COLO829 (cell line): ENCODE results near the gene MED15.
A peak's percentile ranks its signal among the peaks of the same experiment; 100 is the strongest.
"Not testable (repeated sequence)": the region's sequence is repeated elsewhere in the genome, so short reads cannot be mapped to it uniquely, and the experiment has no call there.

Experiments
- DNase-seq: peaks from one replicate; pipeline ENCODE4 v3.0.0; 2012; ENCODE audit warnings: low spot score

Gene MED15

DNA sequence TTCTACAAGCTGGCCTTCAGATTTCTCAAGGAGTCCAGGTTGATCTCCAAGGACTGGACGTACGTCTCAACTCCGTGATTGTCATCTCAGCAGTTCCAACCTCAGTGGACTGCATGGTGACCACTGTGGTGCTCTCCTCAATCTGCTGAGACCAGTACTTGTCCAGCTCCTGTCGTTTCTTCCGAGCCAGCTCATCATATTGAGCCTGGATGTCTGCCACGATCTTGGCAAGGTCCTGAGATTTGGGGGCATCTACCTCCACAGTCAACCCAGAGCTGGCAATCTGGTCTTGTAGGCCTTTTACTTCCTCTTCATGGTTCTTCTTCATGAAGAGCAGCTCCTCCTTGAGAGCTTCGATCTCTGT lies 24.3 kb upstream of the MED15 start:
- DNase-seq: not testable (repeated sequence)

DNA sequence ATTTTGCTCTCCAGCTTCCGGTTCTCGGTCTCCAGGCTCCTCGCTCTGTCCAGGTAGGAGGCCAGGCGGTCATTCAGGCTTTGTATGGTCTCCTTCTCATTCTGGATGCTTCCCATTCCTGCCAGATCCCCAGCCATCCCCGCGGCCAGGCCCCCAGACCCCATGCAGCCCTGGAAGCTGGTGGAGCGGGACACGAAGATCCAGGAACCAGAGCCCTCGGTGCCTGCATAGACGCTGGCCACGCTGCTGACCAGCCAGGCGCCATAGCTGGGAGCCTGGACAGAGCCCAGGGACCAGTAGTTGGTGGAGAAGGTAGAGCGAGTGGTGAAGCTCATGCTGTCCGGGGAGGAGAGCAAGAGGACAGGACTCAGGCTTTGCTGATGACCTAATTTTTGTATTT lies 23.6 kb upstream of the MED15 start:
- no peak for DNase-seq

DNA sequence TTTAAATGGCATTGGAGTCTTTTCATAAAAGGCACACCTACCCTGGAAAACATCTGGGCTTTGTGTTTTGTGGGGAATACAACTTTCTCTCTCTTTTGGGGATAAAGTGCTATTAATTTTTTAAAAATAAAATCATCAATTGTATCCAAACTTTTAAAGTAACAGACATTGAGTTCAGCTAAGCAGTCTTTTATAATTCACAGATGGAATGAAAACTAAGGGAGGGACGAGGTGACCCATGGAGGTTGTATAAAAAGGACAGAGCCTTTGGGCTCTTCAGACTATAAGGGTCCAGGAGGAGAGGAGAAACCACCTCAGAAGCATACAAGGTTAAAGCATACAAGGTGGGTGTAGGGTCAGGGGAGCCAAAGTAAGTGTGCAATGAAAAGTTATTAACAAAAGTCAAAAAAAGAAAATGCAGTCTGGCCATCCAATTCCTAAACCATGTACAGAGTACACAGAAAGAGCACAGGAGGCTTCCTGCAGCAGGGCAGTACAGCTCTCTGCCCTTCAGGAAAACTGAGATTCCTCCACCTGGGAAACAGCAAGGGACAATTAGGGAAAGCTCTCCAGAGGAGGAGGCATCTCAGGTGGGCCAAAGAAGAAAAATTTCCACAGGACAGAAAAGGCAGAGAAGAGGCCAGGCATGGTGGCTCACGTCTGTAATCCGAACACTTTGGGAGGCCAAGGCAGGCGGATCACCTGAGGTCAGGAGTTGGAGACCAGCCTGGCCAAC lies 22.3 kb upstream of the MED15 start:
- no peak for DNase-seq

DNA sequence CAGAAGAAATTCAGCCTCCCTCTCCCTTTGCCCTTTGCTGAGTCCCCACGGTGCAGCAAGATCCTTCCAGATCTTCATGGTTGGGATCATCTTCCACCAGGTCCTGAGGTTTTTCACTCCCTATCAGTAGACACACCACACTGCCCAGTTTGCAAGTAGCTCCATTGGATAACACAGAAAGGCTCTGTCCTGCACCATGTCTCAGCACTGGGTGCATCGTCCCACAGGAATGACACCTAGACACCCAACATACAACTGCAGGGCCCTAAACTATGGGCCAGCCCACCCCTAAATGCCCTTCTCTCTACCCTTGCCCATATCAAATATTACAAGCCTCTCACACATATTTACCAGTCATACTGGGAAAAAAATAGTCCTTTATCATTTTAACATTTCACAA lies 21.2 kb upstream of the MED15 start:
- DNase-seq: no peak

DNA sequence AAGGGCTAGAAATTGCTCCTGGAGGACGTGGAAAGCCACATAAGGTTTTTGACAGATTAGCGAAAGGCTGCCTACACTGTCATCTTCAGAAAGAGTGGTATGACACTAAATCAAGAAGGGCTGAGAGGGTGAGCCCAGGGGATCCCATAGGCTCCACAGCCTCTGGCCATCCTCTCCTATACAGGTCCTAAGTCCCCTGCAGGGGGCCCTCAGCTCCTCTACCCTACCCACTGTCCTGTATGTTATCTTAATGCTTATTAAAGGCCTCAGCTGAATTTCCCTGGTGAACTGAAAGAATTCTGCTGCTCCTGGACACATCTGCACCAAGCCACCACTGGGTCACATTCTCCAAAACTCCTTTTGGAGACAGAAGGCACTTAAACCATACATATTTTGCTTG lies 19.7 kb upstream of the MED15 start:
- DNase-seq: no peak

DNA sequence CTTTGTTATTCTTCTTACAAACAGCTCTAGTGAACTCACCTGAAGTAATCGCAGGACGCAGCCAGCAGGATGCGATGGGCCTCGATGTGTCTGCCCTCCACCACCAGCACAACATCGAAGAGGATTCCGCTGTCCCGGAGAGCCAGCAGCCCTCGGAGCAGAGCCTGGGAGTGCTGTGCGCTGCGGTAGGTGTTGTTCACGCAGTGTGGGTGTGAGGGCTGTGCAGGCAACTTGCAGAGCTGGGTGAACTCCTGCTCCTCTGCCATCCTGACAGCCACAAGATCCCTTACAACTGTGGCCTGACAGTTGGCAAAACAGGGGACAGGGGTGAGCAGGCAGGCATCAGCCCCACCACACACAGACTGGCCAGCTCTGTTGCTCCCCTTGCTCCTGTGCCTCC lies 18.5 kb upstream of the MED15 start:
- DNase-seq: no peak

DNA sequence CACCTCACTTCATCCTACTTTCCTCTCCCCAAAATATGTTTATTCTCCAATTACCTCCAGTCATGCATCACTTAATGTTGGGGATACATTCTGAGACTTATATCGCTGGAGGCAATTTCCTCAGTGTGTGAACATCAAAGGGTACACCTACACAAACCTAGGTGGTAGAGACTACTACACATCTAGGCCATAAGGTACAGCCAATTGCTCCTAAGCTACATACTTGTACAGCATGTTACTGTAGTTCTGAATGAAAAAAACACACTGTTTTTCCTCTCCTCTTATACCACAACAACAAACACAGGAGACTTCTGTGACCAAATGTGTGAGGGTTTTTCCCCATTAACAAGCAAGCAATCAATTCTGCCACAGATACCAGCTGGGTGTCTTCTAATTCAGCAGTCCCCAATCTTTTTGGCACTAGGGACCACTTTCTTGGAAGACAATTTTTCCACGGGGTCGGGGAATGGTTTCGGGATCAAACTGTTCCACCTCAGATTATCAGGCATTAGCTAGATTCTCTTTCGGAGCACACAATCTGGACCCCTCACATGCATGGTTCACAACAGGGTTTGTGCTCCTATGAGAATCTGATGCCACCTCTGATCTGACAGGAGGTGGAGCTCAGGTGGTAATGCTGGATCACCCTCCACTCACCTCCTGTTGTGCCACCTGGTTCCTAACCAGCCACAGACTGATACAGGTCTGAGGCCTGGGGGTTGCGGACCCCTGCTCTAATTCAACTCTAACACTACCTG lies 17.0 kb upstream of the MED15 start:
- DNase-seq: no peak

DNA sequence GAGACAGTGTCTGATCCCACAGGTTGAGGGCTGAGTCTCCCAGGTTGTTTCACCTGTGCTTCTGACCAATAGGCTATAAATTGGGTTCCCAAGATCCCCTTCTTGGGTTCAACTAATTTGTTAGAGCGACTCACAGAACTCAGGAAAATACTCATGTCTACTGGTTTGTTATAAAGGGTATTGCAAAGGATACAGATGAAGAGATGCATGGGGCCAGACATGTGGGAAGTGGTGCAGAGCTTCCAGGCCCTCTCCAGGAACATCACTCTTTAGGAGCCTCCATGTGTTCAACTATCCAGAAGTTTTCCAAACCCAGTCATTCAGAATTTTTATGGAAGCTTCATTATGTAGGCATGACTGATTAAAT lies 16.5 kb upstream of the MED15 start:
- no peak for DNase-seq

DNA sequence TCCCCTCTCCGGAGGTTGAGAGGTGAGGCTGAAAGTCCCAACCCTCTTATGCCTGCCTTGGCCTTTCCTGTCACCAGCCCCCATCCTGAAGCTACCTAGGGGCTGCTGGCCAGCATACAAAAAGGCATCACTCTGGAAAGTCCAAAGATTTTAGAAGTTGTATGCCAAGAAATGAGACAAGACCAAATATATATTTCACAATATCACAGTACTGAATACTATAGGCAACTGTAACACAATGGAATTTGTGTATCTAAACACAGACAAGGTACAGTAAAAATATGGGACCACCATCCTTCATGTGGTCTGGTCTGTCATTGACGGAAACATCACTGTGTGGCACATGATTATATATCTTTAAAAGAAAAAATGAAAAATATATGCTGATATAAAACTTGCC lies 16.1 kb upstream of the MED15 start:
- no peak for DNase-seq

DNA sequence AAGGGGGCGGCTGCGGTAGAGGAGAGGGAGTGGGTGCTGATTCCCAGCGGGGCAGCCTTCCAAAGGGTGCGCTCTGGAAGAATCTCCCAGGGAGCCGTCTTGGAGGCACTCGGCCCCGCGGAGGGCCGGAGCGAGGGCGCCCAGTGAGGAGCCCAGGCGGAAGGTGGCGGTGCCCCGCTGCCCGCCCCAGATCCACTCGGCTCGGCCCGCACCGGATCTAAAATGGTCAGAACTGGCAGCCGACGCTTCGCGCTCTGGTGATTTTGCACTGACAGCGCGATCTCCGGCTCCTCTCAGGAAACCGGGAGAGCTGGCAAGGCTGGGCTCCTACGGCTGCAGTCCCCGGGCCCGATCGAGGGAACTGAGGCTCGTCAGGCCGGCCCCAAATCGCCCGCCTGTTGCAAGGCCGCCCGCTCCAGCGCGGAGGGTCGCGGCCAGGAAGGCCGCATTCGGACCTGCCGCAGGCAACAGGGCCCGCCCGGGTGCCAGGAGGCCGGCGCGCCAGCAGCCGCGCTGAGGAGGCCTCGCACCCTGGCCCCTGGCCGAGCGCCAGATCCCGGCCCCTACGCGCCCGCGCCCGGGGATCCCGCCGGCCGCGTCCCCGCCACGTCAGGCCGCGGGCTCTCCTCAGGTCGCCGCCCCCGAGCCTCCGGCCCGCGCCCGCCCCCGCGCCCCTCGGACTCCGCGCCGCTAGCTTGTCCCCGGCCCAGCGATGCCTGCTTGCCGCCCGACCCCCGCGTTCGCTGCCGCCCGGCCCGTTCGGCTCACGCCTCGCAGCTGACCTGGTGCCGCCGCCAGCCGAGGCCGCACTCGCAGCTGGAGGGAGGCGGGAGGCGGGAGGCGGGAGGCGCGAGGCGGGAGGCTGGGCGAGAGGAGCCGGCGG lies 12.2 kb upstream of the MED15 start, which contains the start of gene KLHL22:
Gene KLHL22, minus strand, starts transcription at position 818 of the 883 bp plus-strand sequence. CDS start 6,584 bp downstream, outside the sequence.
- no peak for DNase-seq

DNA sequence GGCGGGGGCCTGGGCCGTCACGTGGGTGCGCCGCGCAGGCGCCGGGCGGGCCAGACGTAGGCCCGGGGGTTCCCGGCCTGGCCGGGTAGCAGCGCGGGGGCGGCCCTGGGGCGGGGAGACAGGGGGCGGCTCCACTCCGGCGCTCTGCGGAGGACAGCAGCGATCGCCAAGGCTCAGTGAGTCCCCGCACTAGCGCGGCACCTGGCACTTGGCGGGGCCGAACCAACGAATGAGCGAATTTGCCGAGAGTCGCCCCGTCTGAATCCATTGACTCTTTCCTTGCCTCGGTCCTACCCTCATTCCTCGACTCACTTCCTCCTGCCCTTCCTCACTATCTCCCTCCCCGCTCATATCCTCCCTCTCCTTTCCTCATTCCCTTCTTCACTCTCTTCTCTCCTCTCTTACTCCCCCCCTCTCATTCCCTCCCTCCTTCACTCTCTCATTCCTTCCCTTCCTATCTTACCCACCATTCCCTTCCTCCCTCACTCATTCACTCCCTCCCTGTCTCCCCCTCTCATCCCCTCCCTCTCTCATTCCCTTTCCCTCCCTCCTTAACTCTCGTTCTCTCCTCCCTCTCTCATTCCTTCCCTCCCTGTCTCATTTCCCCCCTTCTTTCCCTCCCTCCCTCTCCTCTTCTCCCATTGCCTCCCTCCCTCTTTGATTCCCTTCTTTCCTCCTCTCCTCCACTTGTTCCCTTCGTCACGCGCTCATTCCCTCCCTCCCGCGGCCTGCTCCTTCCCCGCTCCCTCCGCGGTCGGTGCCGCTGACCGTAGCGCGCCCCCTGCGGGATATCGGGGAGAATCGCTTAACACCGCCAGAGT lies 11.3 kb upstream of the MED15 start:
- peak; percentile 95 for DNase-seq

DNA sequence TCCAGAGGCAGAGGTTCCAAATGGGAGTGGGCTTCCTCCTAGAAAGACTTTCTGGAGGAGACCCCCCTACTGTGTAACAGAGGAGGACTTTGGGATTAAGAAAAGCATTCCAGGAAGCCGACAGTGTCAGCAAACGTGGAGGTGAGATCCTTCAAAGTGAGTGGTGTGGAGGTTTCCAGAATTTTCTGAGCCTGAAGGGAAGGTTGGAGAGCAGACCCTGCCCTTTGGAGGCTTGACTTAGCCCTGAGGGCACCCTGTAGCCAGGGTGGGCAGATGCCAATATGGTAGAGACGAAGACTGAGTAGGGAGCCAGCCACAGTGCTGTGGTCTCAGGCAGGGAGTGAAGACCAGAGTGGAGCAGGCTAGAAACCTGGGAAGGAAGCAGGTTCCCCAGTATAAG lies 10.0 kb upstream of the MED15 start:
- no peak for DNase-seq

DNA sequence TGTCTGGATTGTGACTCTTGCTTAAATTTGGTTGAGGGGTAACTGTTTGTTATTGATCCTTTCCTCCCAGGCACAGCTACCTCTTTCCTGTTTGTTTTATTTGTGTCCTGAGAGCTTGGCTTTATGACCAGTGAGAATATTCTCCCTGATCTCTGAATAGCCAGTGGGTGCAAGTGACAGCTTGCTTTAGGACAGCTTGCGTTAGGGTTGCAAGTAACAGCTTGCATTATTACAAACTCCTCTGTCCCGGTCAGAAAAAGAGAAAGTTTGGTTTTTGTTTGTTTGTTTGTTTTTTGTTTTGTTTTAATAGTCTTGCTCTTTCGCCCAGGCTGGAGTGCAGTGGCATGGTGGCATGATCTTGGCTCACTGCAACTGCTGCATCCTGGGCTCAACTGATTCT lies 8.5 kb upstream of the MED15 start:
- DNase-seq: no peak

DNA sequence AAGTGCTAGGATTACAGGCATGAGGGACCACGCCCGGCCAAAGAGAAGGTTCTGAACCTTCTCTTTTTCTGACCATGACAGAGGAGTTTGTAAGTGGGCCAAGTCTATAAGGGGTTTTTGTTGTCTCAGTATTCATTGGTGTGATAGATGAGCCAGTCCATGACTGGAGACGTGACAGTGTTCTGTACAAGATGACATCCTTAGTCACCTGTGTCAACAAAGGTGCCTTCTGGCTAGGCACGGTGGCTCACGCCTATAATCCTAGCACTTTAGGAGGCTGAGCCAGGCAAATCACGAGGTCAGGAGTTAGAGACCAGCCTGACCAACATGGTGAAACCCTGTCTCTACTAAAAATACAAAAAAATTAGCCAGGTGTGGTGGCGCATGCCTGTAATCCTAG lies 7.6 kb upstream of the MED15 start:
- DNase-seq: no peak

DNA sequence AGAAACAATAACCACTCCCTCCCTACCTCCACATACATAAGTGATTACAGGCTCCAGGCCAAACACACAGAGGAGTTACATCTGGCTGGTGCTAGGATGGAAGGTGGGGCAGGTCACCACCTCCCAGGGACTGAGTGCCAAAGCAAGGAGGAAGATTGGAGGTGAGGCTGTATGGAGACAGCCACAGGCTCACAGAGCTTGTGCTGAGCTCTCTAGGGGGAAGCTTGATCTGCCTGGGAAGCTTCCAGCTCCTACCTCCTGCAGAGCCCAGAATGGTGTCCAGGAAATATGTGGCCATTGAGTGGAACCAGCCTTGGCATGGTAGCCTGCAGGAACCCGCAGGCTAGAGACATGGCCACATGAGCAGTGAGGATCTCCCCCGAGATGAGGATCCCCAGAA lies 3.6 kb upstream of the MED15 start:
- DNase-seq: no peak

DNA sequence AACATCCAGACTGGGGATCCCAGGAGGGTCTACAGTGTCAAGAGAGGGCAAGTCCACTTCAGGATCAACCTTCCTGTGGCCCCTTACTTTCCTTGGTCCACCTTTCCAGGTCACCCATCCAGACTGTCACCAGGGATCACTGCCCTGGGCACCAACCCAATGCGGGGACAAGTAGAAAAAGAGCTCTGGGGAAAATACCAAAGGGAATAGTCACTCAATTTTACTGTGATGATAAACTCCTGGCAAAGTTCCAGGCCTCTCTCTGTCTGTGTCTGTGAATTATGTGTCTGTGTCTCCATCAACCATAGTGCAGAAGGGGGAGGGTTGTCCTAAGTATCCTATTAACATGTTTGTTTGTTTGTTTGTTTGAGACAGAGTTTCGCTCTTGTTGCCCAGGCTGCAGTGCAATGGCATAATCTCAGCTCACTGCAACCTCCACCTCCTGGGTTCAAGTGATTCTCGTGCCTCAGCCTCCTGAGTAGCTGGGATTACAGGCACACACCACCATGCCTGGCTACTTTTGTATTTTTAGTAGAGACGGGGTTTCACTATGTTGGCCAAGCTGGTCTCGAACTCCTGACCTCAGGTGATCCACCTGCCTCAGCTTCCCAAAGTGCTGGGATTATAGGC lies 3.0 kb upstream of the MED15 start:
- DNase-seq: peak; percentile 70

DNA sequence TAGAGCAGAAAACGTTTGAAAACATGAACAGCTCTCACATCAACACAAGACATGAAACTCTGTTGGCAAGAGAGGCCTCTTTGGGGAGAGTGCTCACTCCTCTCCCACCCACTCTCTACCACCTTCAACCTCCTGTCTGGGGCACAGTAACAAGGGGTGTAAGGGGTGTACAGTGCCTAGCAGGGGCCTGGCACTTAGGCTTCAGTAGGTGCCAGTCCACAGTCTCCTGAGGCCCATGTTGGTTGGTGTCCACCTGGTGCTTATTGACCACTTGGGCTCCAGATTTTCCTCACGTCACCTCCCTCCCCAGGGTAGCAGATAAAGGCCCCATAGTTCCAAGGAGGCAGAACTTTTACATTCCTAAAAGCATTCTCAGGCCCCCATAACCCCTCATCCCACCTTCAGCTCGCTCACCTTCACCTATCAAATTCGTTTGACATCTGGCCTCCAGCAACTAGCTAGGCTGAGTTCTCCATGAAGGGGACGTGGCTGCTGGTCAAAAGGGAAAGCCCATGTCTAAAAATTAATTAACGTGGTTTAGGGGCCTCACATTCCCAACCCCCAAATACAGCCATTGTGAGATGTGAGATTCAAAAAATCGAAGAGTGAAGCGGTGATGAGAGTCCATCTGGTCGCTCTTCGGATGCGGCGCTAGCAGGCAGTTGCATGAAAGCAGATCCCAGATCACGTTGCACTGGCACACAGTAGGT lies 712 bp upstream of the MED15 start:
- no peak for DNase-seq

DNA sequence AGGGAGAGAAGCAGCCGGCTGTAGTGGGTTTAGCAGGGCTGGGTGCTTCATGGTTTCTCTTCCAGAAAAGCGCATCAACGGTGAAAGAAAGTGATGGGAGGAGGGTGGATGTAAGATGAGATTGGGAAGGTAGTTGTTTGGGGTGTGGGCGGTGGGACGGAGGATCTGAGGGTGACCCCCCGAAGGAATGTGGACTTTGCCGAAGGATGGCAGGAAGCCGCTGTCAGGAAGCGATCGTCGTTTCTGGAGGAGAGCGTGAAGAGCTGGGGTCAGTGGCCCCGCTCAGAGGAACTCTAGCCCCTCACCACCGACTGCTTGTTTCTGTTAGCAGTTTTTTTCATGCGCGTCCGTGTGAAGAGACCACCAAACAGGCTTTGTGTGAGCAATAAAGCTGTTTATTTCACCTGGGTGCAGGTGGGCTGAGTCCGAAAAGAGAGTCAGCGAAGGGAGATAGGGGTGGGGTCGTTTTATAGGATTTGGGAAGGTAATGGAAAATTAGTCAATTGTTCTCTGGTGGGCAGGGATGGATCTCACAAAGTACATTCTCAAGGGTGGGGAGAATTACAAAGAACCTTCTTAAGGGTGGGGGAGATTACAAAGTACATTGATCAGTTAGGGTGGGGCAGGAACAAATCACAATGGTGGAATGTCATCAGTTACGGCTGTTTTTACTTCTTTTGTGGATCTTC lies 801 bp downstream of the MED15 start:
- not testable (repeated sequence) for DNase-seq

DNA sequence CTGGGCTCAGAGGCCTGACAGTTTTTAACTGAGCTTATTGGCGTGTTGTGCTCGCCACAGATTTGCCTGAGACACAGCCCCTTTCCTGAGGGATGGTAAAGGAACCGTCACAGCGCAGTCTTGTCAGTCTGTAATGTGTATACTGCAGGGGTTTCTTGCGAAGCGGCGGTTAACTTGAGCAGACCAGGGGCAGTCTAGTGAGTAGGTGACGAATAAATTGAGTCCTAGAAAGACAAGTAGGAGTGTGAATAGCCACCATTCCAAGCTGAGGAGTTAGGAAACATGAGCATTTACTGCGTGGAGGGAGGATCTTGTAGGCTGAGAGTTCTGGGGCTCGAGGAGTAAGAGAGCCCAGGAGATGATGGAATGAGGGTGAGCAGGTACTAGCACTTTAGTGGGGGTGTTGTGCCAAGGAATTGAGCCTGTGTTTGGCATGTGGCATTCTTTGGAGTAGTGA lies 1.4 kb downstream of the MED15 start:
- DNase-seq: no peak
